CD4-positive, alpha-beta T cell treated with Interferon gamma for 1 hour (primary cell): ENCODE data around the gene LGALS16.
"Not testable (repeated sequence)": the region's sequence is repeated elsewhere in the genome, so short reads cannot be mapped to it uniquely, and the experiment has no call there.

ENCODE experiments used
- DNase-seq: peaks from one replicate; pipeline ENCODE4 v3.0.0-alpha.2; 2020

Gene LGALS16

DNA sequence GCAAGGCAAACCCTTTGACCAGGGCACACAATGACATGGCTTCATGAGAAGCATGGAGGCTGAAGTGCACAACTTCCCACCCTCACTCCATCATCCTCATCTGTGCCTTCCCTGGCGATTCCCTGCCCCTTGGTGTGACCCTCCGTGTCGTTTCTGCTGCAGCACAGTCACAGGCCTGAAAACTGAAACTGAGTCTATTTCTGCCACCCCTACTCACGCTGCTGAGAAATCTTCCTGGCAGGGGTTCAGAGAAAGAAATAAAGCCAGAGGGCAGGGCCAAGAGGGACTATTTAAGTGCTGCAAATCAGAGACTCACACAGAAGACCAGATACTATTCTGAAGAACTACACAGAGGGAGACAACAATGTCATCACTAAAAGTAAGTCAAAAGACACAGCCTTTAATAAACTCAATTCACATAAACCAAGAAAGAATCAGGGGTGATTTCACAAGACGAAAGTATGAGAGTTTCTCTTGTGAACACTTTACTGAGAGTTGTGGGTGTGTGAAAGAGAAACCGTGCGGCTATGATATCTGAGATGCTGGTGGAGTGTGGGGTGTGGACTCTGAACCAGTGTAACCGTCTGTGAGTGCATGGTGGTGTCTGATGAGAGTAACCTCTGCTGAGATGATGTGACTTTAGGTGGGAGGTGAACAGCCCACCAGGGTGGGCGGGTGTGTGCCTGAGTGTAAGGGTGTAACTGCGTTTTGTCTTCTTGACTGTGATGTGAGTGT, 23.5 kb downstream of the LGALS16 start:
- DNase-seq: no peak

- DNase-seq: no peak
Observed at GRCh38 chr19:39679791-39680168, 24.1 kb downstream of the LGALS16 start.

GRCh38 chr19:39680593-39680992, 24.9 kb downstream of the LGALS16 start:
- DNase-seq: no peak

DNA sequence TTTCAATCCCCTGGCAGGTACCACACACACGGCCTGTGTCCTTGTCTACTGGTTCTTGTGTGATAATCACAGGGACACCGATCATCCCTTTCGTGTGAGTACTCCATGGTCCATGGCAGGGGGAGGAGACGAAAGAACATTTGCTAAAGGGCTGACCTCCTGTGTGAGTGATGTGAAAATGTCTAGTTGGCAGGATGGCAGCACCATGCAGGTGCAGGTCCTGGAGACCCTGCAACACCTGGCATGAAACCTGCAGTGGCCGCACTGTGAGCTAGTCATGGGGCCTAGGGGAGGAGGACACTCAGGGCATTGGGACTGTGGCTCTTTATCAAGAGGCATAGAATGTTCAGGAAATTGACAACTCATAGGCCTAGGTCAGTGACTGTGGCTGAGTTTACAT, 25.7 kb downstream of the LGALS16 start:
- no peak for DNase-seq

- DNase-seq: no peak
Observed at GRCh38 chr19:39684267-39684666, 28.6 kb downstream of the LGALS16 start.

- no peak for DNase-seq
Observed at GRCh38 chr19:39686739-39687138, 31.0 kb downstream of the LGALS16 start.

DNA sequence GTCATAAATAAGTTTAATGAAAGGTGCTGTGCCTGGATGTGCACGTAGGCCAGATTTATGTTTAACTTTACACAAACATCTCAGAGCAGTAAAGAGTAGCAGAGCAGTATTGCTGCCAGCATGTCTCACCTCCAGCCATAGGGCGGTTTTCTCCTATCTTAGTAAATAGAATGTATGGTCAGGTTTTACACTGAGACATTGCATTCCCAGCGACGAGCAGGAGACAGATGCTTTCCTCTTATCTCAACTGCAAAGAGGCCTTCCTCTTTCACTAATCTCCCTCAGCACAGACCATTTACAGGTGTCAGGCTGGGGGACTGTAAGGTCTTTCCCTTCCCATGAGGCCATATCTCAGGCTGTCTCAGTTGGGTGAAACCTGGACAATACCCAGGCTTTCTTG, 32.9 kb downstream of the LGALS16 start:
- DNase-seq: not testable (repeated sequence)

- DNase-seq: no peak
Observed at GRCh38 chr19:39692166-39692565, 36.5 kb downstream of the LGALS16 start.

GRCh38 chr19:39692822-39693221, 37.1 kb downstream of the LGALS16 start:
- no peak for DNase-seq

GRCh38 chr19:39695759-39696158, 40.0 kb downstream of the LGALS16 start:
- no peak for DNase-seq

DNA sequence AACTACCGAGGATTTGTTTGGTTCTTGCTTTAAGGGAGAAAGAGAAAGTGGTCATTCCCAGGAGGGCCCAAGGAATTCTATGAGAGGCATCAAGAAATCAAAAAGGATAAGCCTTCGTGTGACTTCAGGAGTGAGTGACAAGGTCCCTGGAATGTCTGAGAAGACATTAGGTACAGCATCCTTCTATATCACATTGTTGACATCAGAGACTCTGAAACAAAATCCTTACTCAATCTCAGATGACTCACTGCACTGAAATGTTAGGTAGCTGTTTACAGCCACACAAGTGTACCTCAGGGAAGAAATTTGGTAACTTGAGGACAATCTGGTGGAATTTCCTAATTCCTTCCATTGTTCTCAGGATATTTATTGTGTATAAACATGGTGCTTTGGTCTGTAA, 40.7 kb downstream of the LGALS16 start:
- no peak for DNase-seq

DNA sequence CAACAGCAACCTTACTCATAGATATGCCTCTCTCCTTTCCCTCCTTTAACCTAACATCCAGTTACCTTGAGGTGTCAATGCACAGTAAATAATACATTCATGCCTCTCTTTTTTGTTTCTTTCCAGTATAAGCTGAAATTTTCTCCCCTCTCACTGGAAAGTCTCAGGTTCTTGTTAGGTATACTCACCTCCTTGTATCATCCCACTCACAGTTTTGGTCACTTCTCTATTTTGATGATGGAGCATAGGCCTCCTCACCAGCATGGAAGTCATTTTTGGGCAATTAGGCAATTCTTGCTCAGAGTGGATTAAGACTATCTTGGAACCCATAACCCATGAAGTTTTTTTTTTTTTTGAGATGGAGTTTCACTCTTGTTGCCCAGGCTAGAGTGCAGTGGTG, 42.8 kb downstream of the LGALS16 start:
- no peak for DNase-seq

DNA sequence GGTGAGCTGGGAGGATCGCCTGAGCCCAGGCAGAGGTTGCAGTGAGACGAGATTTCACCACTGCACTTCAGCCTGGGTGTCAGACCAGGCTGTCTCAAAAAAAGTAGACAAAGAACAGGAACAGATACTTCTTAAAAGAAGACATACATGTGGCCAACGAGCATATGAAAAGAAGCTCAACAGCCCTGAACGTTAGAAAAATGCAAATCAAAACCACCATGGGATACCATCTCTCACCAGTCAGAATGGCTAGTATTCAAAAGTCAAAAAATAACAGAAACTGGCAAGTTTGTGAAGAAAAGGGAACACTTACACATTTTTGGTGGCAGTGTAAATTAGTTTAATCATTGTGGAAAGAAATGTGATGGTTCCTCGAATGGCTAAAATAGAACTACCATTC, 45.6 kb downstream of the LGALS16 start:
- DNase-seq: no peak

GRCh38 chr19:39704181-39705044, 48.7 kb downstream of the LGALS16 start, which contains the start of gene LGALS14:
TSS of gene LGALS14 (plus strand) at chr19:39704481. CDS start at chr19:39704529, 48 bp downstream.
- DNase-seq: no peak

- DNase-seq: peak; percentile 9
Observed at GRCh38 chr19:39705578-39706188, 50.0 kb downstream of the LGALS16 start.

DNA sequence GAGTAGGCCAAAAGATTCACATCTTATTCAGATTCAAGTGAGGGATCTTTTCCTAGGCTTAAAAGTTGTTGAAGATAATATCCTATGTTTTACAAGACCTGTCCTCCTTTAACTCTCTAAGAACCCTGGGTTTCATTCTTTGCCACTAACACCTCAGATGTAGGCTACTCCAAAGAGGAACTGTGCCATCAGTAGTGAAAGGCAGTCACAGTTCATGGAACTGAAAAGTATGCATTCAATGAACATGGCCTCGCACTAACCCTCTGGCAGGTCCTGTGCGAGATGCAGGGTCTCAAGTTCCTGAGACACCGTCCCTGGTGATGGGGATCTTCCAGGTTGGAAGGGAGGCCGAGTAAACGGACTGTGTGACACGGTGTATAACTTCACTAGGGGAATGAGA, 52.9 kb downstream of the LGALS16 start:
- no peak for DNase-seq

DNA sequence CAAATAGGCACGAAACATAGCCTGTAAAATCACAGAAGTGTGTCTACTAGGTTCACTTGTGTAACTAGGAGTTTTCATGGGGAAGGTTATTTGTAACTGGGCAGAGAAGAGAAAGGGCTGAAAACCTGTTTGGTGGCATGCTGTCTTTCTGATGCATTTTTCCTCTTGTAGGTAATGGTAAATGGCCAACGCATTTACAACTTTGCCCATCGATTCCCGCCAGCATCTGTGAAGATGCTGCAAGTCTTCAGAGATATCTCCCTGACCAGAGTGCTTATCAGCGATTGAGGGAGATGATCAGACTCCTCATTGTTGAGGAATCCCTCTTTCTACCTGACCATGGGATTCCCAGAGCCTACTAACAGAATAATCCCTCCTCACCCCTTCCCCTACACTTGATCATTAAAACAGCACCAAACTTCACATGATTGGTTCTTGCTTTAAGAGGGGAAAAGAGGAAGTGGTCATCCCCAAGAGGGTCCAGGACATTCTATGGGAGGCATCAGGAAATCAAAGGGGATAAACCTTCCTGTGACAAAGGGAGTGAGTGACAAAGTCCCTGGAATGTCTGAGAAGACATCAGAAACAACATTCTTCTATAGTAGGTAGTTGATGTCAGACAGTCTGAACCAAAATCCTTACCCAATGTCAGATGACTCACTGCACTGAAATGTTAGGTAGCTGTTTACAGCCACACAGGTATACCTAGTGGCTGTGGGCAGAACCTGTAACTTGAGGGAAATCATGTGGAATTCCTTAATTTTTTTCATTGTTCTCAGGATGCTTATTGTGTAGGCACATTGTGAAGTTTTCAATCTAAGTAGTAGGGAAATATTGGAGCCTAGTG, 53.5 kb downstream of the LGALS16 start:
- DNase-seq: no peak
